Measurements from ENCODE around the gene ZSCAN16. TPM values are rescaled to one million over a fixed set of nuclear protein-coding genes. Genes with fewer than 3 reads are reported as not detected.

Gene ZSCAN16
- total and polyA plus RNA-seq, 8 donors = 3.8 to 13.0 (median 6.1) TPM; not detected in 1

- no peaks in the 10 kb centered on the region for H3K27me3 ChIP-seq
- DNase-seq = peak in 1 of 2 donors; percentile 49
- intact Hi-C loops (cut with DNase I; ENCODE audit: low total_unique reads) = no loop called here
- no peaks in the 10 kb centered on the region for H3K9me3 ChIP-seq
- H3K36me3 ChIP-seq = peaks cover 0 to 23% (median 19%) of the 10 kb centered on the region in 4 donors
- WGBS, 5 donors = 44 to 59% (median 55%) methylated on average over 2 to 3 of the region's 3 CpGs
- TF ChIP-seq CTCF (IDR thresholded peaks at IDR 0.05) (peak in 1 of 7 experiments; percentile 13), POLR2AphosphoS5 (IDR thresholded peaks at IDR 0.05) (no peak)
- peak overlapping the region in 1 of 5 donors; percentile 7 for H3K27ac ChIP-seq
- no peak overlapping the region for H3K4me3 ChIP-seq
- H3K4me1 ChIP-seq = peaks cover 5 to 45% (median 26%) of the 10 kb centered on the region in 4 donors
Observed at GRCh38 chr6:28134015-28134414, 9.6 kb downstream of the ZSCAN16 start.

DNA sequence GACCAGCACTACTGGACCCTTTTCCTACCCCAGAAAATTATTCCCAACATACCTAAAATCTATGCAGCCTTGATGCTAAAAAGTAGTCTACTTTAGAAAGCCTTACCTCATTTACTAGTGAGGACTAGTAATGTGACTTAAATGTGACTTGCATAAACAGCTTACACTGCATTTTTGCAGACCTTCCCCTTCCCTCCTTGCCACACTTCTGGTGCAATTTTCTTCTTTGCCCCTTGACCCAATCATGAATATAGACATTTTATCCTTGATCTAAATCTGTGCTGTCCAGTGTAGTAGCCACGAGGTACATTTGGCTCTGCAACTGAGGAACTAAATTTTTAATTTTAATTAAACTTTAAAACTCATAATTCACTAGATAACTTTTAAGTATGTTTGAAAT, 10.3 kb downstream of the ZSCAN16 start:
- peaks cover 5 to 45% (median 26%) of the 10 kb centered on the region in 4 donors for H3K4me1 ChIP-seq
- H3K36me3 ChIP-seq = peaks cover 0 to 16% (median 12%) of the 10 kb centered on the region in 4 donors
- H3K9me3 ChIP-seq = no peaks in the 10 kb centered on the region
- TF ChIP-seq EP300 (IDR thresholded peaks at IDR 0.05) = no peak
- TF ChIP-seq POLR2A (IDR thresholded peaks at IDR 0.05) = no peak
- TF ChIP-seq POLR2AphosphoS5 (IDR thresholded peaks at IDR 0.05) = no peak
- no peak for TF ChIP-seq CTCF (IDR thresholded peaks at IDR 0.05)
- intact Hi-C loops (cut with DNase I; ENCODE audit: low total_unique reads) = no loop called here
- WGBS, 5 donors = 50 to 70% (median 59%) methylated on average over 1 of the region's 1 CpG
- H3K27me3 ChIP-seq = no peaks in the 10 kb centered on the region
- no peak overlapping the region for H3K27ac ChIP-seq
- H3K4me3 ChIP-seq = no peak overlapping the region
- DNase-seq = no peak

DNA sequence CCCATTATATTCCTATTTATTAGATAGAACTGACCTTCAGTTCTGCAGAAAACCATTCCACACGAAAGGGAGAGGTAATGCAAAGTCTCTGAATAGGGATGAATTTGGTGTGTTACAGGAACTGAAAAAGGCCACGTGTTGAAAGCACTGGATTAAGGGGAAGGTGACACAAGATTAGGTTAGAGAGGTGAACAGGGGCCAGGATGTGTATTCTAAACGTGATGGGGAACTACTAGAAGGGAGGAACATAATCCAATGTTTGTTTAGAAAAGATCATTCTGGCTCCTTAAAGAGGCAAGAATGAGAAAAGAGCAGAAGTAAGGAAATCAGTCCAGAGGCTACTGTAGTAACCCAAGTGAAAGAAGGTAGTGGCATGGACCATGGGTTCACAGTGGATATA, 11.0 kb downstream of the ZSCAN16 start:
- Histone ChIP-seq H3K4me3 (no peak overlapping the region), H3K4me1 (peaks cover 5 to 45% (median 26%) of the 10 kb centered on the region in 4 donors), H3K27ac (peak overlapping the region in 2 of 5 donors; percentile 92 to 93), H3K9me3 (no peaks in the 10 kb centered on the region), H3K36me3 (peaks cover 0 to 9% (median 6%) of the 10 kb centered on the region in 4 donors), H3K27me3 (no peaks in the 10 kb centered on the region)
- 17 to 26% (median 21%) methylated on average over 3 of the region's 3 CpGs for WGBS, 5 donors
- intact Hi-C loops (cut with DNase I; ENCODE audit: low total_unique reads) = no loop called here
- no peak for DNase-seq
- TF ChIP-seq POLR2A (IDR thresholded peaks at IDR 0.05) (no peak), CTCF (IDR thresholded peaks at IDR 0.05) (no peak), POLR2AphosphoS5 (IDR thresholded peaks at IDR 0.05) (no peak), EP300 (IDR thresholded peaks at IDR 0.05) (no peak)

- Histone ChIP-seq H3K27ac (peak overlapping the region; percentile 92 to 94 (median 93)), H3K36me3 (no peaks in the 10 kb centered on the region), H3K27me3 (no peaks in the 10 kb centered on the region), H3K9me3 (no peaks in the 10 kb centered on the region), H3K4me3 (peak overlapping the region; percentile 66 to 85 (median 78)), H3K4me1 (peaks cover 5 to 53% (median 33%) of the 10 kb centered on the region in 4 donors)
- TF ChIP-seq CTCF (IDR thresholded peaks at IDR 0.05) = no peak
- peak; percentile 44 to 83 (median 68) for TF ChIP-seq POLR2AphosphoS5 (IDR thresholded peaks at IDR 0.05)
- WGBS, 5 donors = 0% methylated on average over 44 to 58 of the region's 58 CpGs
- DNase-seq = peak; percentile 89 to 96
- intact Hi-C loops (cut with DNase I; ENCODE audit: low total_unique reads) = no loop called here
Observed at GRCh38 chr6:28136585-28137504, 12.4 kb downstream of the ZSCAN16 start.
